Rectal smooth muscle tissue (tissue), 1 donor: Measurements from ENCODE around the gene SAA1.
"Not testable (repeated sequence)": the region's sequence is repeated elsewhere in the genome, so short reads cannot be mapped to it uniquely, and the experiment has no call there.

ENCODE experiments used
- H3K27ac ChIP-seq: one replicate; pipeline ENCODE4 v1.7.0; 2013; ENCODE audit warnings: low read depth, low read length, inconsistent platforms
- H3K27me3 ChIP-seq: one replicate; pipeline ENCODE4 v1.7.0; 2013; ENCODE audit warnings: low read length; ENCODE audit not compliant: control insufficient read depth, insufficient read depth
- H3K36me3 ChIP-seq: one replicate; pipeline ENCODE4 v1.7.0; 2013; ENCODE audit warnings: low read length; ENCODE audit not compliant: control insufficient read depth, insufficient read depth
- H3K4me1 ChIP-seq: one replicate; pipeline ENCODE4 v1.7.0; 2013; ENCODE audit warnings: low read length; ENCODE audit not compliant: control insufficient read depth, insufficient read depth
- H3K4me3 ChIP-seq: one replicate; pipeline ENCODE4 v1.7.0; 2013; ENCODE audit warnings: low read length
- H3K9ac ChIP-seq: one replicate; pipeline ENCODE4 v1.7.0; 2013; ENCODE audit warnings: low read length

The SAA1 gene

GRCh38 chr11:18264677-18265555 is 1.1 kb upstream of the SAA1 start:
- no peak overlapping the region for H3K9ac ChIP-seq
- no peak overlapping the region for H3K27ac ChIP-seq
- H3K36me3 ChIP-seq, result no peaks in the 10 kb centered on the region
- H3K27me3 ChIP-seq, result no peaks in the 10 kb centered on the region
- no peaks in the 10 kb centered on the region for H3K4me1 ChIP-seq
- H3K4me3 ChIP-seq, result no peak overlapping the region

GRCh38 chr11:18267335-18268133 is 1.5 kb downstream of the SAA1 start:
- not testable (repeated sequence) for H3K4me1 ChIP-seq, H3K27me3 ChIP-seq, H3K27ac ChIP-seq, H3K4me3 ChIP-seq, H3K36me3 ChIP-seq, H3K9ac ChIP-seq

GRCh38 chr11:18269252-18269651 is 3.2 kb downstream of the SAA1 start:
- not testable (repeated sequence) for H3K27ac ChIP-seq, H3K4me1 ChIP-seq, H3K4me3 ChIP-seq, H3K27me3 ChIP-seq, H3K9ac ChIP-seq, H3K36me3 ChIP-seq

GRCh38 chr11:18270102-18270501 is 4.0 kb downstream of the SAA1 start:
- no peaks in the 10 kb centered on the region for H3K27me3 ChIP-seq

GRCh38 chr11:18271206-18271605 is 5.1 kb downstream of the SAA1 start:
- H3K36me3 ChIP-seq, result no peaks in the 10 kb centered on the region
- H3K4me1 ChIP-seq, result no peaks in the 10 kb centered on the region
- H3K27me3 ChIP-seq, result no peaks in the 10 kb centered on the region
- no peak overlapping the region for H3K9ac ChIP-seq
- no peak overlapping the region for H3K27ac ChIP-seq
- no peak overlapping the region for H3K4me3 ChIP-seq

More at GRCh38 chr11:18270102-18270501, 4.0 kb downstream of the SAA1 start:
- Histone ChIP-seq H3K9ac (no peak overlapping the region), H3K36me3 (no peaks in the 10 kb centered on the region), H3K27ac (no peak overlapping the region), H3K4me1 (no peaks in the 10 kb centered on the region), H3K4me3 (no peak overlapping the region)

GRCh38 chr11:18277565-18278271 is 11.7 kb downstream of the SAA1 start:
- H3K4me3 ChIP-seq, result no peak overlapping the region
- no peak overlapping the region for H3K27ac ChIP-seq
- H3K27me3 ChIP-seq, result no peaks in the 10 kb centered on the region
- H3K36me3 ChIP-seq, result peaks cover 2% of the 10 kb centered on the region
- no peaks in the 10 kb centered on the region for H3K4me1 ChIP-seq
- H3K9ac ChIP-seq, result no peak overlapping the region

- H3K27ac ChIP-seq, result no peak overlapping the region
- no peak overlapping the region for H3K4me3 ChIP-seq
- H3K4me1 ChIP-seq, result no peaks in the 10 kb centered on the region
- H3K9ac ChIP-seq, result no peak overlapping the region
- H3K27me3 ChIP-seq, result no peaks in the 10 kb centered on the region
- H3K36me3 ChIP-seq, result peaks cover 5% of the 10 kb centered on the region
Observed at GRCh38 chr11:18280438-18281045, 14.5 kb downstream of the SAA1 start.

GRCh38 chr11:18282626-18283025 is 16.6 kb downstream of the SAA1 start:
- Histone ChIP-seq H3K4me1 (no peaks in the 10 kb centered on the region), H3K9ac (no peak overlapping the region), H3K27ac (no peak overlapping the region), H3K36me3 (peaks cover 8% of the 10 kb centered on the region), H3K4me3 (no peak overlapping the region), H3K27me3 (no peaks in the 10 kb centered on the region)

GRCh38 chr11:18285841-18286240 is 19.8 kb downstream of the SAA1 start:
- no peak overlapping the region for H3K9ac ChIP-seq

GRCh38 chr11:18288911-18289310 is 22.8 kb downstream of the SAA1 start:
- H3K4me3 ChIP-seq, result no peak overlapping the region
- H3K27ac ChIP-seq, result no peak overlapping the region

More at GRCh38 chr11:18285841-18286240, 19.8 kb downstream of the SAA1 start:
- Histone ChIP-seq H3K4me3 (no peak overlapping the region), H3K27me3 (no peaks in the 10 kb centered on the region), H3K4me1 (no peaks in the 10 kb centered on the region), H3K27ac (no peak overlapping the region), H3K36me3 (peaks cover 8% of the 10 kb centered on the region)

GRCh38 chr11:18294862-18295261 is 28.8 kb downstream of the SAA1 start:
- Histone ChIP-seq H3K4me3 (no peak overlapping the region), H3K36me3 (peaks cover 24% of the 10 kb centered on the region), H3K4me1 (no peaks in the 10 kb centered on the region), H3K27me3 (no peaks in the 10 kb centered on the region), H3K27ac (no peak overlapping the region), H3K9ac (no peak overlapping the region)

More at GRCh38 chr11:18288911-18289310, 22.8 kb downstream of the SAA1 start:
- Histone ChIP-seq H3K4me1 (no peaks in the 10 kb centered on the region), H3K27me3 (no peaks in the 10 kb centered on the region), H3K9ac (no peak overlapping the region), H3K36me3 (peaks cover 10% of the 10 kb centered on the region)

GRCh38 chr11:18295316-18295715 is 29.3 kb downstream of the SAA1 start:
- Histone ChIP-seq H3K27me3 (no peaks in the 10 kb centered on the region), H3K36me3 (peaks cover 24% of the 10 kb centered on the region), H3K27ac (no peak overlapping the region), H3K9ac (no peak overlapping the region), H3K4me3 (no peak overlapping the region), H3K4me1 (no peaks in the 10 kb centered on the region)
